PC-9 (cell line): ENCODE results near the gene UBQLN1.

Source experiments
- CTCF ChIP-seq: fragments of 200-600 bp; sonication (generic); conservative IDR thresholded peaks from 2 replicates; pipeline ENCODE4 v1.6.1; 2017; ENCODE audit warnings: mixed run types, antibody characterized with exemption, mild to moderate bottlenecking, moderate library complexity
- EZH2 ChIP-seq: fragments of 200-600 bp; sonication (generic); IDR thresholded peaks from 2 replicates; pipeline ENCODE4 v1.8.0; 2017; ENCODE audit warnings: antibody characterized with exemption, low read depth

GRCh38 chr9:83671451-83671850 lies 36.3 kb downstream of the UBQLN1 start:
- no peak for TF ChIP-seq CTCF
- TF ChIP-seq EZH2 = no peak
